Endothelial cell of umbilical vein (primary cell): ENCODE results near the gene SLCO2B1.

Experiments used
- EZH2 ChIP-seq: IDR thresholded peaks from 2 replicates; pipeline ENCODE4 v1.6.1; 2012; ENCODE audit warnings: borderline replicate concordance, low read depth, mild to moderate bottlenecking, moderate library complexity, low read length, inconsistent platforms; ENCODE audit not compliant: severe bottlenecking
- FOS ChIP-seq: IDR thresholded peaks from 2 replicates; pipeline ENCODE4 v1.6.1; 2011; ENCODE audit warnings: mild to moderate bottlenecking, low read length, moderate library complexity, borderline replicate concordance; ENCODE audit not compliant: insufficient read depth
- GATA2 ChIP-seq: IDR thresholded peaks from 2 replicates; pipeline ENCODE4 v1.7.0; 2011; ENCODE audit warnings: low read depth, mild to moderate bottlenecking, moderate library complexity, mixed read lengths, low read length; ENCODE audit not compliant: insufficient read length, insufficient read depth
- JUN ChIP-seq: IDR thresholded peaks from 2 replicates; pipeline ENCODE4 v1.6.1; 2011; ENCODE audit warnings: borderline replicate concordance, low read depth; ENCODE audit not compliant: insufficient read length, insufficient read depth
- MYC ChIP-seq: IDR thresholded peaks from one replicate; pipeline ENCODE4 v1.6.1; 2011; ENCODE audit warnings: mild to moderate bottlenecking, low read depth, low read length
- POLR2A ChIP-seq: IDR thresholded peaks from 2 replicates; pipeline ENCODE4 v1.6.1; 2012; ENCODE audit warnings: low read depth, mild to moderate bottlenecking, control low read depth, low read length
- POLR2AphosphoS5 ChIP-seq: IDR thresholded peaks from 2 replicates; pipeline ENCODE4 v1.6.1; 2012; ENCODE audit warnings: low read depth, mild to moderate bottlenecking, control low read depth, low read length, moderate library complexity; ENCODE audit not compliant: insufficient read depth
- TF ChIP-seq, protein P1 (sequence below), 2 donors: IDR thresholded peaks; 1 replicate in 1 of 2; 2 replicates in 1 of 2; pipeline ENCODE4 v1.5.1; 2011; ENCODE audit warnings: low read length in 2 of 2, mild to moderate bottlenecking in 2 of 2, moderate library complexity in 2 of 2, control low read depth in 1 of 2, inconsistent platforms in 1 of 2, low read depth in 1 of 2; ENCODE audit not compliant: insufficient read depth in 1 of 2; ENCODE audit errors: extremely low read depth in 1 of 2
- TF ChIP-seq, protein P2 (sequence below): IDR thresholded peaks from 2 replicates; pipeline ENCODE4 v1.6.1; 2011; ENCODE audit not compliant: insufficient read depth, insufficient read length

DNA sequence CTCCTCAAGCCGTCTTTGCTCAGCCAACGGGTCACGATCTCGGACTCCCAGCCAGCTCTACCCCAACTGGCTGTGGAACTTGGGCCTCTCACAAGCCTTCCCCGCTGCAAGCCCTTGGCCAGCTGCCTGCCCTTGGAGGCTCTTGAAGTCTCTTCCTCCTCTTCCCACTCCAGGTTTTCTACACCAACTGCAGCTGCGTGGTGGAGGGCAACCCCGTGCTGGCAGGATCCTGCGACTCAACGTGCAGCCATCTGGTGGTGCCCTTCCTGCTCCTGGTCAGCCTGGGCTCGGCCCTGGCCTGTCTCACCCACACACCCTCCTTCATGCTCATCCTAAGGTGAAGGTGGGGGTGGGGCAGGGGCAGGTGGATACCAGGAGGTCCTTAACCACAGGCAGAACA is 49.1 kb downstream of the SLCO2B1 start:
- TF ChIP-seq POLR2AphosphoS5, result no peak
- TF ChIP-seq, protein P1, sequence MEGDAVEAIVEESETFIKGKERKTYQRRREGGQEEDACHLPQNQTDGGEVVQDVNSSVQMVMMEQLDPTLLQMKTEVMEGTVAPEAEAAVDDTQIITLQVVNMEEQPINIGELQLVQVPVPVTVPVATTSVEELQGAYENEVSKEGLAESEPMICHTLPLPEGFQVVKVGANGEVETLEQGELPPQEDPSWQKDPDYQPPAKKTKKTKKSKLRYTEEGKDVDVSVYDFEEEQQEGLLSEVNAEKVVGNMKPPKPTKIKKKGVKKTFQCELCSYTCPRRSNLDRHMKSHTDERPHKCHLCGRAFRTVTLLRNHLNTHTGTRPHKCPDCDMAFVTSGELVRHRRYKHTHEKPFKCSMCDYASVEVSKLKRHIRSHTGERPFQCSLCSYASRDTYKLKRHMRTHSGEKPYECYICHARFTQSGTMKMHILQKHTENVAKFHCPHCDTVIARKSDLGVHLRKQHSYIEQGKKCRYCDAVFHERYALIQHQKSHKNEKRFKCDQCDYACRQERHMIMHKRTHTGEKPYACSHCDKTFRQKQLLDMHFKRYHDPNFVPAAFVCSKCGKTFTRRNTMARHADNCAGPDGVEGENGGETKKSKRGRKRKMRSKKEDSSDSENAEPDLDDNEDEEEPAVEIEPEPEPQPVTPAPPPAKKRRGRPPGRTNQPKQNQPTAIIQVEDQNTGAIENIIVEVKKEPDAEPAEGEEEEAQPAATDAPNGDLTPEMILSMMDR (IDR thresholded peaks at IDR 0.05; ENCODE audit: extremely low read depth in 1 of 2, insufficient read depth in 1 of 2, low read depth in 1 of 2, low read length in 2 of 2), result no peak
- TF ChIP-seq EZH2, result no peak
- TF ChIP-seq POLR2A, result no peak
- TF ChIP-seq, protein P2, sequence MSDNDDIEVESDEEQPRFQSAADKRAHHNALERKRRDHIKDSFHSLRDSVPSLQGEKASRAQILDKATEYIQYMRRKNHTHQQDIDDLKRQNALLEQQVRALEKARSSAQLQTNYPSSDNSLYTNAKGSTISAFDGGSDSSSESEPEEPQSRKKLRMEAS, result no peak
- TF ChIP-seq FOS, result no peak
- no peak for TF ChIP-seq JUN
- TF ChIP-seq MYC, result no peak
- TF ChIP-seq GATA2, result no peak
